NOMO-1 treated with DMSO at 0.1 percent for 48 hours (cell line): ENCODE data around the gene PLAGL1.
A peak's percentile ranks its signal among the peaks of the same experiment; 100 is the strongest.
"Not testable (repeated sequence)": the region's sequence is repeated elsewhere in the genome, so short reads cannot be mapped to it uniquely, and the experiment has no call there.

ENCODE experiments used
- DNase-seq: peaks from one replicate; lab custom pipeline; 2025; ENCODE audit not compliant: unreplicated experiment; lab: John Stamatoyannopoulos, UW

Gene PLAGL1

GRCh38 chr6:143941852-143942627 lies 66.0 kb downstream of the PLAGL1 start:
- DNase-seq, result peak; percentile 15

GRCh38 chr6:143940011-143940597 lies 68.0 kb downstream of the PLAGL1 start:
- DNase-seq, result peak; percentile 59

- no peak for DNase-seq
These were observed 68.7 kb downstream of the PLAGL1 start for GRCh38 chr6:143939364-143939763.

- no peak for DNase-seq
These were observed 70.4 kb downstream of the PLAGL1 start for GRCh38 chr6:143937668-143937970.

- DNase-seq, result peak; percentile 20
These were observed 71.0 kb downstream of the PLAGL1 start for GRCh38 chr6:143936778-143937667.

GRCh38 chr6:143936347-143936746 lies 71.7 kb downstream of the PLAGL1 start:
- DNase-seq, result no peak

GRCh38 chr6:143934867-143935266 lies 73.2 kb downstream of the PLAGL1 start:
- DNase-seq, result no peak

- DNase-seq, result no peak
These were observed 73.7 kb downstream of the PLAGL1 start for GRCh38 chr6:143934331-143934730.

- no peak for DNase-seq
These were observed 78.1 kb downstream of the PLAGL1 start for GRCh38 chr6:143929975-143930374.

- no peak for DNase-seq
These were observed 79.2 kb downstream of the PLAGL1 start for GRCh38 chr6:143928853-143929252.

GRCh38 chr6:143917026-143917425 lies 91.0 kb downstream of the PLAGL1 start:
- not testable (repeated sequence) for DNase-seq

GRCh38 chr6:143912671-143913070 lies 95.4 kb downstream of the PLAGL1 start:
- DNase-seq, result no peak

- DNase-seq, result no peak
These were observed 97.0 kb downstream of the PLAGL1 start for GRCh38 chr6:143911028-143911427.

- no peak for DNase-seq
These were observed 105.2 kb downstream of the PLAGL1 start for GRCh38 chr6:143902827-143903226.

- DNase-seq, result no peak
These were observed 105.9 kb downstream of the PLAGL1 start for GRCh38 chr6:143901885-143902750.

- no peak for DNase-seq
These were observed 107.7 kb downstream of the PLAGL1 start for GRCh38 chr6:143900358-143900757.

GRCh38 chr6:143896126-143896860 lies 111.8 kb downstream of the PLAGL1 start:
- DNase-seq, result peak; percentile 36

- DNase-seq, result no peak
These were observed 113.4 kb downstream of the PLAGL1 start for GRCh38 chr6:143894655-143895054.
